GM12873 (cell line): ENCODE measurements around the gene PRR32.
A peak's percentile ranks its signal among the peaks of the same experiment; 100 is the strongest.

Source experiments
- CTCF ChIP-seq: IDR thresholded peaks from 2 replicates; pipeline ENCODE4 v1.5.1; 2012; ENCODE audit warnings: low read depth, mild to moderate bottlenecking, moderate library complexity, low read length, control low read depth; ENCODE audit not compliant: insufficient read depth; ENCODE audit errors: missing control alignments

PRR32 gene

GRCh38 chrX:126819429-126819828 is at the start of gene PRR32:
Gene PRR32, plus strand, starts transcription at chrX:126819729. Its CDS starts 115 bp downstream, at chrX:126819844.
- TF ChIP-seq CTCF, result no peak

GRCh38 chrX:126770179-126770578 is 49.4 kb upstream of the PRR32 start:
- TF ChIP-seq CTCF, result peak; percentile 63

- no peak for TF ChIP-seq CTCF
Measured at GRCh38 chrX:126785539-126785938, 34.0 kb upstream of the PRR32 start.

- TF ChIP-seq CTCF, result no peak
Measured at GRCh38 chrX:126799059-126799458, 20.5 kb upstream of the PRR32 start.

GRCh38 chrX:126815806-126816205 is 3.7 kb upstream of the PRR32 start:
- TF ChIP-seq CTCF, result no peak

DNA sequence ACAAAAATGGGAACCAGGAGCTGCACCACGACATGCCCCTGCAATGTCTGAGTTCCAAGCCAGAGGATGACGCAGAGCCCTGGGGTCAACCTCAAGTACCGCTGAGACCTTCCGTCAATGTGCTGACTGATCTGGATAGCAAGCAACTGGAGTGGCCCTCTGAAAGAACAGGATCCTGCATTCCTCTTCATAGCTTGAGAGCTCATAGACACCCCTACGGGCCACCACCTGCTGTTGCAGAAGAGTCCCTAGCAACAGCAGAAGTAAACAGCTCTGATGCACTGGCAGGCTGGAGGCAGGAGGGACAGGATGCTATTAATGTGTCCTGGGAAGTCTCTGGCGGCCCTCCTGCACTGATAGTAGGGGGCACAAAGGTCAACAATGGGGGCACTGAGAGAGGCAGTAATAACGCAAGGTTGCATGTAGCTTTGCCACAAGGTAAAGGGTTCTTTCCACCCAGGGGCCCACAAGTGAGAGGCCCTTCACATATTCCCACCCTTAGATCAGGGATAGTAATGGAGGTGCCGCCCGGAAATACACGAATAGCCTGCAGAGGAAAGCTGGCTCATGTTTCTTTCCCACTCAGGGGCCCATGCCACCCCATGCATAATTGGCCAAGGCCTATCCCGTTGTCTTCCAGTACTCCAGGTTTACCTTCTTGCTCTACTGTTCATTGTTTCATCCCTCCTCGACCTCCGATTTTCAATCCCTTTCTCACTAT is 1.3 kb downstream of the PRR32 start:
- TF ChIP-seq CTCF, result no peak

- no peak for TF ChIP-seq CTCF
Measured at GRCh38 chrX:126824338-126825007, 4.9 kb downstream of the PRR32 start.
